Stimulated activated CD8-positive, alpha-beta memory T cell treated with anti-CD3 and anti-CD28 coated beads, Interleukin-12 subunit alpha, Interleukin-12 subunit beta, amount 100 ng/mL, for 24 hours (primary cell): ENCODE results near the gene NADSYN1.

Source experiments
- DNase-seq: peaks from one replicate; pipeline ENCODE4 v3.0.0-alpha.2; 2020; ENCODE audit errors: extremely low read depth

NADSYN1 gene

GRCh38 chr11:71491531-71491930 lies 38.5 kb downstream of the NADSYN1 start:
- DNase-seq: no peak

DNA sequence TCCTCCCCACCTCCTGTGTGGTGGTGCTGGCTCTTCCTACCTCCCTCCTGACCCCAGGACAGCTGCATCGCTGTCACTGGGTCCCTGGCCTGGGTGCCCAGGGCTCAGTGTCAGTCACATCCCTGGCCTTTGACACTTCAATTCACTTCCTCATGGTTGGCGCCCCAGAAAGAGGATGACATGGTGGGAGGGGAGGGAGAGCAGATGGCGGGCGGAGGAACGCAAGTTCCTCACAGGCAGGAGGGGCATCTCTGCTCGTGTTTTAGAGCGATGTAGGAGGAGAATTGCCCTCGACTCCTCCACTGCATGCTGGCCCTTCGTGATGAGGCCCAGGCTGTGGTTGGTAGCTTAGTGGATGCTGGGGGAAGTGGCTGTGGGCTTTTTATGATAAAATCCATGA lies 38.9 kb downstream of the NADSYN1 start:
- DNase-seq: no peak

- DNase-seq: no peak
Measured at GRCh38 chr11:71495286-71496230, 42.6 kb downstream of the NADSYN1 start.

DNA sequence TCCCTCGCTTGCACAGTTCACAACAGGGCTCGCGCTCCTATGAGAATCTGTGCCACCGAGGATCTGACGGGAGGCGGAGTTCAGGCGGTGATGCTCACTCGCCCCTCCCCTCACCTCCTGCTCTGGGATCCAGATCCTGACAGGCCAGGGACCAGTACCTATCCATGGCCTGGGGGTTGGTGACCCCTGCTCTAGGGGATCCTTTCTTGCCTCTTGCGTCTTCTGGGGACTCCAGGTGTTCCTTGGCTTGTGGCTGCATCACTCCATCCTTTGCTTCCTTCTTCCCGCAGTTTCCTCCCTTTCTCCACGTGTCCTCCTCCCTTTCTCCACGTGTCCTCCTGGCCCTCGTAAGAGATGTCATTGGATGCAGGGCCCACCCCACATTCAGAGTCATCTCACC lies 43.4 kb downstream of the NADSYN1 start:
- no peak for DNase-seq

GRCh38 chr11:71498091-71498490 lies 45.1 kb downstream of the NADSYN1 start:
- DNase-seq: no peak

- no peak for DNase-seq
Measured at GRCh38 chr11:71499125-71499524, 46.1 kb downstream of the NADSYN1 start.

- DNase-seq: no peak
Measured at GRCh38 chr11:71499546-71499945, 46.5 kb downstream of the NADSYN1 start.

DNA sequence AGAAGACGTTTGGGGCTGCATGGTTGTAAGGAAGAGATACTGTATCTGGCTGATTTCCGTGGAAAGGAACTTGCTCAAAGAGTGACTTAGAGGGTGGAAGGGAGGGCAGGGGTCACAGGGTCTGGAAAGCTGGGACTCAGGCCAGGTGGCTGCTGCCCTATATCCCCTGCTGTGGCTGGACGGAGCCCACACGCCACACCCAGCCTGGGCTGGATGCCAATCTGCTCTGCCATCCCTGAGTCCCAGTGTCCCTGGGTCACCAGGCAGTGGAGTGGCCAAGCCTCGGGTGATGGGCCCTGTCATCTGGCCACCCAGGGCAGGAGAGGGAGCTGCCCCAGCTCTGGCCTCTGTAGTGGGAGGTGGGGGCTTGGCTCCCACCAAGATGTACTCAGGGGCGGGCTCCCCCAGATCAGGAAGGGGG lies 47.6 kb downstream of the NADSYN1 start:
- DNase-seq: no peak

DNA sequence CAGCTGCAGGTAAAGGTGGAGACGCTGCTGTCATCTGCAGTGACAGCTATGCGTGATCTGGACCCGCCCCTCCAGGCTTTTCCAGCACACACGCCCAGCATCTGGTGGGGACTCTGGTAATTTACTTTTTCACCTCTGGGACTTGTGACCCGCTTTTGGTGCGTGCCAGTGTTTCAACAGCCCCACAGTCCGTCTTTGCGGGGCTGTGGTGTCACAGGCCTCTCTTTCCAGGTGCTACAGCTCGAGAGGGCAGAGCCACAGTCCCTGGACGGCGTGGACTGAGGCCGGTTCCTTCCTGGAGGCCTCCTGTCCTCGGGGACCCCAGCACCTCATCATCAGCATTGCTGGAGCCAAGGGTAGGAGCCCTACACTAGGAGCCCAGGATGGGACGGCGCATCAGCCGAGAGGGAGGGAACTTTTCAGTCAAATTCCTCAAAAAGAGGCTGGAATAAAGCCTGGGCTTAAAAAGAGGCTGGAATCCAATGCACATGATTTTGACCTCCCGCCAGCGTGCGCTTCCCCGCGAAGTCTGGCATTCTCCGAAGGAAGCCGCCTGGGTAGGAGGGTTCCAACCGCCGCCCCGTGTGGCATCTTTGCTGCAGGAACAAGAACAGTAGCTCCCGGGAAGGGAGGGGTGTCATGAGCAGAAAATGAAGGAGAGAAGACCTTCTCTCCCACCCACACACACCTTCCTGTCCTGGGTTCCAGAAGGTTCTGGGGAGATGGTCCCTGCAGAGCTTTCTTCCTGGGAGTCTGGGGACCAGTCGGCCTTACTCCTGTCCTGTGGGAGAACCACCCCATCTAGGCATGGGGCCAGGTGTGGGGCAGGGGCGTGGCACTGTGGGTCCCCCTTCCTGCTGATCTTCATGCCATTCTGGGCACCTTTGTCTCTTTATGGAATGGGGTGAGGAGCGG lies 48.3 kb downstream of the NADSYN1 start:
- no peak for DNase-seq

DNA sequence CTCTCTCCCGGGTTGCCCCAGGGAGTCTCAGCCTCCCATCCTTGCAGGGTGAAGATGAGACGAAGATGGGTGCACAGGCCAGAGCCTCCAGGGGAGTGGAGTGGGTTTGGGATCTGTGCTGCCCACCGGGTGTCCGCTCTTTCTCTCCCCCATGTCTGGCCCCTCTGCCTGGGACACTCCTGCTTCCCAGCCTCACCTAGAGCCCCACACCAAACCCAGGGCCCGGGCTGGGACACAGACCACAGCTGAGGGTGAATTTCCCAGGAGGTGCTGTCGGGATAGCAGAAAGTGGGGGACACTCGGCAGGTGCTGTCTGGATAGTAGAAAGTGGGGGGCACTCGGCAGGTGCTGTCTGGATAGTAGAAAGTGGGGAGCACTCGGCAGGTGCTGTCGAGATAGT lies 49.0 kb downstream of the NADSYN1 start:
- DNase-seq: no peak

GRCh38 chr11:71502871-71503435 lies 50.0 kb downstream of the NADSYN1 start:
- DNase-seq: no peak

DNA sequence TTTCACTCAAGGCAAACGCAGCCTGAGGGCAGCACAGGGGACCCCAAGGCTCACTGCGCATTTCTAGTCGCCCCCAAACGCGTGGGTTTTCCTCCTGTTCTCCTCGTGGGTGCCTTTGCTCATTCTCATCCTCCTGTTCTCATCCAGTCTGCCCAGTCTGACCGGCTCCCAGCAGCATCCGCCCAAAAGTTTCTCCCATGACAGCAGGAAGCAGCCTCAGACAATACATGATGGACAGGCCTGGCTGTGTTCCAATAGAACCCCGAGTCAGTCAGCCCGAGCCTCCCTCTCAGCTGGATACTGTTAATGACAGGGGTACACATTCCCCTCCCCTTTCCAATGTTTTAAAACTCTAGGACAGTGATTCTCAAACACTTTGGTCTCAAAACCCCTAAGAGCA lies 51.5 kb downstream of the NADSYN1 start:
- no peak for DNase-seq

GRCh38 chr11:71505001-71505400 lies 52.0 kb downstream of the NADSYN1 start:
- no peak for DNase-seq

GRCh38 chr11:71505781-71506180 lies 52.8 kb downstream of the NADSYN1 start:
- DNase-seq: no peak

- DNase-seq: no peak
Measured at GRCh38 chr11:71507102-71507501, 54.1 kb downstream of the NADSYN1 start.

- DNase-seq: no peak
Measured at GRCh38 chr11:71518506-71519471, 65.8 kb downstream of the NADSYN1 start.

DNA sequence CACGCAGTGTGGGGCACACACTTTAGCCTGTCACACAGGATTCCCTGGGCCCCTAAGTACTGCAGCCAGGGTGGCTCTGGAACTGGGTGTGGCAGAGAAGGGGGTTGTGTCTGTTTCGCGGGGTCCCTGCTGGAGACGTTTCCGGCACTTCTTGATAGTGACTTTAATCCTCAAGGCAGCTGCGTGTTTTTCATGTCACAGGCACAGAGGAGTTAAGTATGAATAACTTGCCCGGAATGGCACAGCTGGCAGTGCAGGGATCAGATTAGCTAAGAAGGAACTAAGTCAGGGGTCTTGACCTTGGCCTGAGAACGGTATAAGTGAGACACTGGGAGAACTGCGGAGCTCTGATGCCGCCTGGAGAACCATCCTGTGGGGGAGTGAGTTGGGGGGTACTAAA lies 66.5 kb downstream of the NADSYN1 start:
- no peak for DNase-seq

DNA sequence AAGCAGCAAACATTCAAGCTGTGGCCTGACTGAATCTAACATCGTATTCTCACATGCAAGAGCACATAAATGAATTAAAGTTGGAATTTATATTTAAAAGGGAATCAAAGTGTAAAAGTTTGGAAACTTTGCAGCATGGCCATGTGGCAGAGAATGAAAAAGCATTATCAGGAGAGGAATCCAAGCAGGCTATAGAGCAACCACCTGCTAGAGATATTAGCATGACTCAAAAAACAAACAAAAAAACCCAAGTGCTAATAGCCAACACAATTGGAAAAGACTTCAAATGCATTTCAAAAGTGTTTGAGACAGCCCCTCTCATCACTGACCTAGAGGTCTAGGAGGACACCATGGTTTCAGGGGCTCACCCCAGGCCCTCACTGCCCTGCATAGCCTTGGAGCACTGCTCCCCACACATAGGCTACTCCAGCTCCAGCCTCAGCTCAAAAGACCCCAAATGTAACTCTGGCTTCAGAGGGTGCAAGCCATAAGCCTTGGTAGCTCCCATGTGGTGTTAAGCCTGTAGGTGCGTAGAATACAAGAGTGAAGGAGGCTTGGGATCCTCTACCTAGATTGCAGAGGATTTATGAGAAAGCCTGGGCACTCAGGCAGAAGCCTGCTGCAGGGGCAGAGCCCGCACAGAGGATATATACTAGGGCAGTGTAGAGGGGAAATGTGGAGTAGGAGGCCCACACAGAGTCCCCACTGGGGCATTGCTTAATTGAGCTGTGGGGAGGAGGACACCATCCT lies 72.4 kb downstream of the NADSYN1 start:
- no peak for DNase-seq

- DNase-seq: no peak
Measured at GRCh38 chr11:71525938-71526495, 73.0 kb downstream of the NADSYN1 start.
